ENCODE data around the gene TDRD7. TPM values are rescaled to one million over a fixed set of nuclear protein-coding genes. Genes with fewer than 3 reads are reported as not detected.

TDRD7 gene
- total and polyA plus RNA-seq, 2 of the 8 experiments (the other 6 are each of a cell fraction or from before 2014, with no cell fraction given) = 1.2 to 2.3 TPM

DNA sequence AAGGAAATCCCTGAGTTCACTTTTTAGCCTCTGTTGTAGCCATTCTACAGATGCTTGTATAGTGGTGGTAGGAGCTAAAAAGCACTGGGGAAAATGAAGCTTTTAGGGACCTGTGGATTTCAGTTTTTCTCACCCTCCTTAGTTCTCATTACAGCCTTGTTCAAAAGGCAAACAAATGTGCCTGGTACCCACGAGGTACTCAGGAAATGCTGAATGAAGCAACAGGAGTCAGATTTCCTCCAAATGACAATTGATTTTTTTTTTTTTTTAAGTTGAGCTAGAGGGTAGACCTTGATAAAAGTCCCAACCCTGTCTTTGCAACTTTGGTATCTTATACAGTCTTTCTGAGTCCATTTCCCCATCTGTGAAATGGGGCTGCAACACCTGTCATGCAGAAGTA lies 68.3 kb downstream of the TDRD7 start:
- H2AK5ac ChIP-seq (ENCODE audit: low read depth, low read length) = no peak overlapping the region
- no peak overlapping the region for H2BK120ac ChIP-seq (replicated peaks; ENCODE audit: low read depth, low read length)
- H2BK5ac ChIP-seq (ENCODE audit: low read depth, low read length) = no peak overlapping the region
- POLR2A ChIA-PET (ENCODE audit: partially characterized antibody) = interaction anchor here (1.4 kb wide), 1 partner anchor 123 kb away, joined by 4 read pairs; no protein-coding TSS in a partner anchor
- CTCF ChIA-PET (ENCODE audit: partially characterized antibody) = interaction anchor here (0.7 to 5.5 kb wide), 10 partner anchors 11 to 135 kb away, joined by 3 to 69 read pairs (median 6); partner anchors contain the start of gene TMOD1
- no peak for DNase-seq (ENCODE audit: low read depth in 1 of 2, low spot score in 2 of 2)
- H2BK15ac ChIP-seq (ENCODE audit: low read length) = no peak overlapping the region
- no peak overlapping the region for H3K27ac ChIP-seq (ENCODE audit: low read depth, low read length)
- no peak overlapping the region for H2BK20ac ChIP-seq (ENCODE audit: low read length)
- no peak overlapping the region for H4K91ac ChIP-seq (replicated peaks; ENCODE audit: insufficient read length, low read length)
- WGBS, 2 experiments (ENCODE audit: extremely low coverage in 1 of 2, insufficient coverage in 1 of 2, insufficient read length in 1 of 2, insufficient replicate concordance in 2 of 2, low coverage in 1 of 2, low lambda C conversion rate in 2 of 2, missing lambda C conversion rate in 1 of 2) = 50% methylated on average over 1 of the region's 1 CpG; no CpG with 5 or more reads in 1 of the 2 experiments
- H3K79me2 ChIP-seq (ENCODE audit: control insufficient read depth in 1 of 2, insufficient read depth in 2 of 2, low read length in 2 of 2) = no peaks in the 10 kb centered on the region
- H3K9me3 ChIP-seq (ENCODE audit: insufficient read depth in 2 of 2, low read depth in 1 of 2, low read length in 1 of 2) = no peaks in the 10 kb centered on the region
- H3K4me1 ChIP-seq (replicated peaks in 1 of 4; ENCODE audit: control insufficient read depth in 3 of 4, insufficient read depth in 4 of 4, low read length in 3 of 4) = no peaks in the 10 kb centered on the region
- no peak for FAIRE-seq
- H3K36me3 ChIP-seq (ENCODE audit: control insufficient read depth in 2 of 4, insufficient read depth in 4 of 4, low read length in 3 of 4) = no peaks in the 10 kb centered on the region
- no peak overlapping the region for H3K18ac ChIP-seq (ENCODE audit: extremely low read depth, low read length)
- no peak overlapping the region for H4K8ac ChIP-seq (ENCODE audit: extremely low read depth, insufficient read depth, low read length)
- H3K23ac ChIP-seq (ENCODE audit: insufficient read length) = no peak overlapping the region
- H3K9ac ChIP-seq (replicated peaks in 1 of 4; ENCODE audit: extremely low read depth in 1 of 4, low read depth in 3 of 4, low read length in 3 of 4) = no peak overlapping the region
- no peaks in the 10 kb centered on the region for H4K20me1 ChIP-seq (replicated peaks in 1 of 2; ENCODE audit: control insufficient read depth in 1 of 2, insufficient read depth in 2 of 2, low read length in 2 of 2)
- H3K27me3 ChIP-seq (replicated peaks in 1 of 4; ENCODE audit: control insufficient read depth in 3 of 4, extremely low read depth in 1 of 4, insufficient read depth in 3 of 4, low read length in 3 of 4) = peaks cover 0 to 3% (median 0%) of the 10 kb centered on the region in 4 experiments; a peak in 1 of 7 replicates
- no peaks in the 10 kb centered on the region for H3K23me2 ChIP-seq (ENCODE audit: low read depth, low read length)
- 0 out of 2 replicates have a peak overlapping the region, but pooled peaks have one; percentile 47 for H2AFZ ChIP-seq (ENCODE audit: low read length)
- H4K5ac ChIP-seq (ENCODE audit: insufficient read length, low read depth, low read length) = no peak overlapping the region
- TF ChIP-seq MAFK (IDR thresholded peaks at IDR 0.05; ENCODE audit: low read depth, low read length) (no peak), SIN3A (conservative IDR thresholded peaks at IDR 0.05 in 1 of 2, IDR thresholded peaks at IDR 0.05 in 1 of 2; ENCODE audit: low read depth in 1 of 2, low read length in 2 of 2) (no peak), RXRA (IDR thresholded peaks at IDR 0.05; ENCODE audit: insufficient read depth, low read depth, low read length) (no peak)
- H2BK12ac ChIP-seq (ENCODE audit: low read depth, low read length) = no peak overlapping the region
- no peak overlapping the region for H3K4me3 ChIP-seq (ENCODE audit: extremely low read depth in 1 of 4, insufficient read depth in 2 of 4, low read depth in 3 of 4, low read length in 4 of 4)
- H3K4me2 ChIP-seq (ENCODE audit: insufficient read depth in 1 of 2, low read depth in 2 of 2, low read length in 2 of 2) = no peak overlapping the region
- H3K14ac ChIP-seq (ENCODE audit: insufficient read length) = no peak overlapping the region
- H3K56ac ChIP-seq (replicated peaks; ENCODE audit: insufficient read length, low read depth, low read length) = no peak overlapping the region
- no peak overlapping the region for H3K4ac ChIP-seq (replicated peaks; ENCODE audit: insufficient read length, low read depth, low read length)
- no peaks in the 10 kb centered on the region for H3K79me1 ChIP-seq (ENCODE audit: low read depth, low read length)

All from H1 (cell line).